Stimulated activated CD8-positive, alpha-beta memory T cell treated with anti-CD3 and anti-CD28 coated beads, Interleukin-7, amount 100 ng/mL, for 1 hour (primary cell): Measurements from ENCODE around the gene EDN3.

Experiments used
- DNase-seq, 2 donors: peaks; one replicate each; pipeline ENCODE4 v3.0.0-alpha.2; 2020; ENCODE audit warnings: low read depth in 2 of 2

The EDN3 gene

DNA sequence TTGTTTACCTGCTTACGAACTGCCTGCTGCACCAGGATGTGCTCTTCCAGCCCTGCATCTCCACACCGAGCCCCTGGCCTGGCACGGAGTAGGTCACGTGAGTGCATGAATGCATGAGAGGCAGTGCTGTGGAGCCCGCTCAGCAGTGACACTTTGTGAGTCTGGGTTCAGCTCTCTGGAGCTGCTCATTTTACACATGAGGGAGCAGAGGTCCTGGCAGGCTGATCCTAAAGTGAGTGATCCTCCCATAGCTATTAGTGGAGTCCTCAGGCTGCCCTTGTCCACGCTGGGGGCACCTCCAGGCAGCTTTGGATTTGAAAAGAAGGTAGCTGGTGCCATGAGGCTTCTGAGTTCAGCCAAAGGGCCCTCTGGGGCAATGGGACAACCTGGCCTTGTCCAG, 64.2 kb downstream of the EDN3 start:
- no peak for DNase-seq

DNA sequence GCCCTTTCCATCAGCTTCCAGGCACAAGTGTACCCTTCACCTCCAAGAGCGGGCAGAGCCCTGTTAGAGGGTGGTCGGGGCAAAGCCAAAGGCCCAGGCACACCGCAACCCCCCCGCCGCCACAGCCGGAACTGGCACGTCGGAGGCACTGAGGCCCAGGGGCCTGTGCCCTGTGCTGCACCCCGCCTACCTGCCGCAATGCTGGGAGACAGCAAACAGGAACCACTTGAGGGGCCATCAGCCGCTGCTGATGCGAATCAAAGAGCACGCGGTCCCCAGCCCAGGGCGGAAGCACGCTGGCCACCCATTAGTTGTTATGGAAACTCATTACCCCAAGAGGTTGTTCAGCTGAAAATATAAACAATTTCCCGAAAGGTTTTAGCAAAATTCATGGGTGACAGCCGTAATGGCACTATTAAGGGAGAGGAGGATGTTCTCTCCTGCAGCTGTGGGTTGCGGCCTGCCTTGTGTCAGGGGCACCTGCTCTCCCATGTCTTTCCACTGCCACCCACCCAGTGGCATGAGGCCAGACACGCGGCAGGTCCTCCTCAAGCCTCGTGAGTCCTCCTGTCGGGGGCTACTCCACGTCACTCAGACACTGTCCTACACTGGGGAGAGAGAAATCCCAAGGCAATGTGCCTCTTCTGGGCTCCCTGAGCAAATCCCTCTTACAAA, 65.3 kb downstream of the EDN3 start:
- no peak for DNase-seq

DNA sequence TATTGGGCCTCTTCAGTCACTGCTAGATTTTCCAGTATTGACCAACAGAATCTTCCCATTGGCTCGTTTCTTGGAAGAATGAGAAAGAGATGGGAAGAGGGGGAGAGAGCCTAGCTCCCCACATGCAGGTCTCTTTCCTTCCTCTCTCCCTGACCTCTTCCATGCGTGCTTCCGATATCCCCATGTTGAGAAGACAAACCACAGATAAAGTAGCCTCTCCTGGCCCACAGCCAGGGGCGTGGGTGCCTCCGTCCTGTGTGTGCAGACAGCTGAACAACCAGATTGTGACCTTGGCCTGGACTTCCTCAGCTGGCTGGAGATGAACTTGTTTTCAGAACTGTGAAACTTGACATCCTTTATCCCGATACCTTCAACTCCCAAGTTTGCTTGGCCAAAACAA, 71.0 kb downstream of the EDN3 start:
- DNase-seq, result no peak

DNA sequence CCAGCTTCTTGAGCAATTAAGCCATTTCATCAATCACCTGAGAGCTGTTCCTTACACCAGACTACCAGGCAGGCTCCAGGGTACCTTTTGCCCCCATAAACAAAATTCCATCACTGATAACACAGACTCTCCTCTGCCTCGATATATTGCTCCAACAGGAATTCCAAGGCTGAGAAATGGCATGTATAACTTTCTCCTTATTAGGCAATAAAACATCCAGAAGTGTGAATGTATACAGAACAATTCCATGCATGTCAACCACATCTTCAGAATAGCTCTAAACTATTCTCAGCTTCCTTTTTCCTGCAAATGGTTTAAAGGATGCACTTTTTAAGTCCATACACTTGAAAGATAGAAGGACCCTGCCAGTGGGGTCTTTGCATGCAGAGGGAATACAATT, 73.8 kb downstream of the EDN3 start:
- DNase-seq, result no peak

DNA sequence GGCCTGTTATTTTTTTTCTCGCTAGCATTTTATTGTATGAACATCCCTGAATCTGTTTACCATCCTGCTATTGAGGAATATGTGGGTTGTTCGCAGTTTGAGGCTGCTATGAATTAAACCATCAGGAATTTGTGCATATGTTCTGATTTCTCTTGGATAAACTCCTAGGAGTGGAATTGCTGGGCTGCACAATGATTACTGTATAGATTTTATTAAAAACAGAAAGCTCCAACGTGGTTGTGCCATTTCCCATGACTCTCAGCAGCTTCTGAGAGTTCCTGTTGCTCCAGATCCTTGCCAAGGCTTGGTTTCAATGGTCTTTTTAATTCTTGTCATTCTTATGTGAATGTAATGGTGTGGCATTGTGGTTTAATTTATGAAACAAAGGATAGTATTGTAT, 75.1 kb downstream of the EDN3 start:
- DNase-seq, result no peak
